ENCODE measurements around the gene DKK2. TPM values are rescaled to one million over a fixed set of nuclear protein-coding genes. Genes with fewer than 3 reads are reported as not detected.

DKK2 gene
- total RNA-seq, 2 donors from 2014 or later: not detected

DNA sequence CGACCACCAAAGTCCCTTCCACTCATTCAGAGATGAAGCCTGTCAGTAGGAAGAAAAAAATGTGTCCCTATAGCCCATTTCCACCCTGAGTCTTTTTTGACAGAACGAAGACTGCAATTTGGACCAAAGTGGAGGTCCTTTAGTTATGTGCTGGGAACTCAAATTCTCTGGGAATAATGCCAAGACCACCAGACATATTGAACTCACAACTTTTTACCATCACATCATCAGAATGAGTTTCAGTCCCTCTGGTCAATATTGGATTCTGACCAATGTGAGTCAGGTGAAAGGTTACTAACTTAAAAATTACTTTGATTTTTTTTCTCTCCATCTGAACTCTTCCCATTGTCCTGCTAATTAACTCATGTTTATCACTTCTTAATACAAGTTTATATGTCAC is 128.9 kb downstream of the DKK2 start:
- Mint-ChIP-seq H3K9me3 (no peaks in the 10 kb centered on the region), H3K4me3 (no peak overlapping the region), H3K27ac (no peak overlapping the region), H3K36me3 (ENCODE audit: low read depth) (no peaks in the 10 kb centered on the region), H3K27me3 (ENCODE audit: insufficient read depth) (no peaks in the 10 kb centered on the region), H3K4me1 (no peaks in the 10 kb centered on the region)
- TF ChIP-seq, protein P1, sequence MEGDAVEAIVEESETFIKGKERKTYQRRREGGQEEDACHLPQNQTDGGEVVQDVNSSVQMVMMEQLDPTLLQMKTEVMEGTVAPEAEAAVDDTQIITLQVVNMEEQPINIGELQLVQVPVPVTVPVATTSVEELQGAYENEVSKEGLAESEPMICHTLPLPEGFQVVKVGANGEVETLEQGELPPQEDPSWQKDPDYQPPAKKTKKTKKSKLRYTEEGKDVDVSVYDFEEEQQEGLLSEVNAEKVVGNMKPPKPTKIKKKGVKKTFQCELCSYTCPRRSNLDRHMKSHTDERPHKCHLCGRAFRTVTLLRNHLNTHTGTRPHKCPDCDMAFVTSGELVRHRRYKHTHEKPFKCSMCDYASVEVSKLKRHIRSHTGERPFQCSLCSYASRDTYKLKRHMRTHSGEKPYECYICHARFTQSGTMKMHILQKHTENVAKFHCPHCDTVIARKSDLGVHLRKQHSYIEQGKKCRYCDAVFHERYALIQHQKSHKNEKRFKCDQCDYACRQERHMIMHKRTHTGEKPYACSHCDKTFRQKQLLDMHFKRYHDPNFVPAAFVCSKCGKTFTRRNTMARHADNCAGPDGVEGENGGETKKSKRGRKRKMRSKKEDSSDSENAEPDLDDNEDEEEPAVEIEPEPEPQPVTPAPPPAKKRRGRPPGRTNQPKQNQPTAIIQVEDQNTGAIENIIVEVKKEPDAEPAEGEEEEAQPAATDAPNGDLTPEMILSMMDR (conservative IDR thresholded peaks at IDR 0.05): no peak
- no peak for DNase-seq
- Histone ChIP-seq H3K4me3 (ENCODE audit: low read length) (no peak overlapping the region), H3K36me3 (ENCODE audit: control insufficient read depth, insufficient read depth, low read length) (no peaks in the 10 kb centered on the region), H3K27me3 (ENCODE audit: control insufficient read depth, insufficient read depth, low read length, poor library complexity, severe bottlenecking) (no peaks in the 10 kb centered on the region), H3K27ac (ENCODE audit: low read depth, low read length) (no peak overlapping the region), H3K9me3 (ENCODE audit: control insufficient read depth, low read length) (no peaks in the 10 kb centered on the region), H3K9ac (ENCODE audit: extremely low read depth, low read length, poor library complexity, severe bottlenecking) (no peak overlapping the region), H3K4me1 (ENCODE audit: control insufficient read depth, insufficient read depth, low read length) (no peaks in the 10 kb centered on the region)
- WGBS, 2 experiments (ENCODE audit: insufficient coverage in 1 of 2, insufficient read length in 1 of 2): 88 to 89% methylated on average over 1 to 2 of the region's 2 CpGs

DNA sequence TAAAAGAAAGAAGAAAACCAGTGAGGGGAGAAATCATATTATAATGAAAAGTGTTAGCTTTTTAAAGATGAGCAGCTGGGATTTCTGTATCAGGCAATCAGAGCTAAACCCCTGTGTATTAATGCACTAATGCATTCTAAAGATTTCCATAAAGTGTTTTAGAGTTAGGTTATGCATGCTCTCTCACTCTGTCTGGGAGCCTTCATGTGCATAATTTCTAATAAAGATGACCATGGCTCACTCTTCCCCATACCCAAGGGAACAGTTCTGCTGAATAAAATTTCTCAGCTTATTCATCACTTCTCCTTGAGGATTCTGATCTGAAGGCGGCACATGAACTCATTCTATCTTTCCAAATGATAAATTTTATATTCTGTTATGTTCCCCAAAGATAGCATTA is 129.4 kb downstream of the DKK2 start:
- no peaks in the 10 kb centered on the region for H3K36me3 Mint-ChIP-seq (ENCODE audit: low read depth)
- H3K9me3 Mint-ChIP-seq: no peaks in the 10 kb centered on the region

GRCh38 chr4:106898621-106899230 is 137.4 kb downstream of the DKK2 start:
- no peaks in the 10 kb centered on the region for H3K27me3 ChIP-seq (ENCODE audit: control insufficient read depth, insufficient read depth, low read length, poor library complexity, severe bottlenecking)
- Mint-ChIP-seq H3K4me3 (no peak overlapping the region), H3K27ac (no peak overlapping the region), H3K9me3 (no peaks in the 10 kb centered on the region), H3K4me1 (no peaks in the 10 kb centered on the region), H3K27me3 (ENCODE audit: insufficient read depth) (no peaks in the 10 kb centered on the region), H3K36me3 (ENCODE audit: low read depth) (no peaks in the 10 kb centered on the region)
- H3K9me3 ChIP-seq (ENCODE audit: control insufficient read depth, low read length): no peaks in the 10 kb centered on the region
- WGBS, 2 experiments (ENCODE audit: insufficient coverage in 1 of 2, insufficient read length in 1 of 2): 42 to 70% methylated on average over 2 to 4 of the region's 4 CpGs
- no peak overlapping the region for H3K4me3 ChIP-seq (ENCODE audit: low read length)
- TF ChIP-seq, protein P1 (conservative IDR thresholded peaks at IDR 0.05): peak; percentile 91
- H3K27ac ChIP-seq (ENCODE audit: low read depth, low read length): no peak overlapping the region
- no peaks in the 10 kb centered on the region for H3K4me1 ChIP-seq (ENCODE audit: control insufficient read depth, insufficient read depth, low read length)
- H3K9ac ChIP-seq (ENCODE audit: extremely low read depth, low read length, poor library complexity, severe bottlenecking): no peak overlapping the region
- no peaks in the 10 kb centered on the region for H3K36me3 ChIP-seq (ENCODE audit: control insufficient read depth, insufficient read depth, low read length)
- DNase-seq: peak; percentile 74

More for the DNA sequence above, 129.4 kb downstream of the DKK2 start:
- H3K9ac ChIP-seq (ENCODE audit: extremely low read depth, low read length, poor library complexity, severe bottlenecking): no peak overlapping the region
- Mint-ChIP-seq H3K27me3 (ENCODE audit: insufficient read depth) (no peaks in the 10 kb centered on the region), H3K4me1 (no peaks in the 10 kb centered on the region), H3K27ac (no peak overlapping the region), H3K4me3 (no peak overlapping the region)
- DNase-seq: no peak
- WGBS, 2 experiments (ENCODE audit: insufficient coverage in 1 of 2, insufficient read length in 1 of 2): 82% methylated on average over 1 of the region's 1 CpG; no CpG with 5 or more reads in 1 of the 2 experiments
- H3K36me3 ChIP-seq (ENCODE audit: control insufficient read depth, insufficient read depth, low read length): no peaks in the 10 kb centered on the region
- H3K27me3 ChIP-seq (ENCODE audit: control insufficient read depth, insufficient read depth, low read length, poor library complexity, severe bottlenecking): no peaks in the 10 kb centered on the region
- no peaks in the 10 kb centered on the region for H3K9me3 ChIP-seq (ENCODE audit: control insufficient read depth, low read length)
- H3K27ac ChIP-seq (ENCODE audit: low read depth, low read length): no peak overlapping the region
- TF ChIP-seq, protein P1 (conservative IDR thresholded peaks at IDR 0.05): no peak
- H3K4me1 ChIP-seq (ENCODE audit: control insufficient read depth, insufficient read depth, low read length): no peaks in the 10 kb centered on the region
- H3K4me3 ChIP-seq (ENCODE audit: low read length): no peak overlapping the region

All from endodermal cell (in vitro differentiated cells).